ENCODE measurements around the gene GP5.

DNA sequence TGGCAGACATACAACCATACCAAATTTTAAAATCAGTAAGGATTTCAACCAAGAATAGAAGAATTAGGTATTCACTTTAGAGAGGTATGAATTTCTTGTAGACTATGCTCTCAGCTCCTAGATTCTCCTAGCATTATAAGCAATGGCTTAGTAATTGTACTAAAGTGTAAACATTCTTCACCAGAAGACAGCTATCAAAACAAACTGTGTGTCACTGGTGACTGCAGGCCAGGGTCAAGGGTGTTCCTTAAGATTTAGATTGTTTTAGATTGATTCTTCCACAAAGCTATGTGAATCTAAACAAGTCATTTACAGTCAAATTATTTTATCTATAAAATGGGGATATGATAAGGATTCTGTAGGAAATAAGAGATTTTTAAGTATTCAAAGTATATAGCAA lies 23.1 kb upstream of the GP5 start:
- TF ChIP-seq, protein P1, sequence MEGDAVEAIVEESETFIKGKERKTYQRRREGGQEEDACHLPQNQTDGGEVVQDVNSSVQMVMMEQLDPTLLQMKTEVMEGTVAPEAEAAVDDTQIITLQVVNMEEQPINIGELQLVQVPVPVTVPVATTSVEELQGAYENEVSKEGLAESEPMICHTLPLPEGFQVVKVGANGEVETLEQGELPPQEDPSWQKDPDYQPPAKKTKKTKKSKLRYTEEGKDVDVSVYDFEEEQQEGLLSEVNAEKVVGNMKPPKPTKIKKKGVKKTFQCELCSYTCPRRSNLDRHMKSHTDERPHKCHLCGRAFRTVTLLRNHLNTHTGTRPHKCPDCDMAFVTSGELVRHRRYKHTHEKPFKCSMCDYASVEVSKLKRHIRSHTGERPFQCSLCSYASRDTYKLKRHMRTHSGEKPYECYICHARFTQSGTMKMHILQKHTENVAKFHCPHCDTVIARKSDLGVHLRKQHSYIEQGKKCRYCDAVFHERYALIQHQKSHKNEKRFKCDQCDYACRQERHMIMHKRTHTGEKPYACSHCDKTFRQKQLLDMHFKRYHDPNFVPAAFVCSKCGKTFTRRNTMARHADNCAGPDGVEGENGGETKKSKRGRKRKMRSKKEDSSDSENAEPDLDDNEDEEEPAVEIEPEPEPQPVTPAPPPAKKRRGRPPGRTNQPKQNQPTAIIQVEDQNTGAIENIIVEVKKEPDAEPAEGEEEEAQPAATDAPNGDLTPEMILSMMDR (IDR thresholded peaks at IDR 0.05; ENCODE audit: low read depth, low read length) = no peak
- TF ChIP-seq EZH2phosphoT487 (IDR thresholded peaks at IDR 0.05; ENCODE audit: low read depth) = no peak
